ENCODE measurements around the gene MBTPS2.

Gene MBTPS2

DNA sequence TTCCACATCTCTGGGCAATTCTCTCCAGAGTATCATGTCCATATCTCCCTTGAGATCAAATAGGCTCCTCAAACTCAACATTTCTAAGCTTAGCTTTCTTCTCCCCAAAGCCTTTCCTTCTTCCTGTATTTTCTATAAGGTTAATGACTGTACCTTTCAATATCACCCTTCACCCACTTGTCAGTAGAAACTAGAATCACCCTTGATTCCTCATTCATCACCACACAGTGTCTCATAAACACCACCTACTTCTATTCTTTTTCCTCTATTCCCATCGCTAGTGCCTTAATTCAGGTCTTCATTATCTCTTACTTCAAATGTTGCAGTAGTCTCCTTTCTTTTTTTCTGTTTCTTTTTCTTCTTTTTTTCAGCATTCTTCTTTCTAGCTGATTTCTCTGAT, 72.8 kb downstream of the MBTPS2 start:
- WGBS, 2 donors (ENCODE audit: extremely low coverage in 2 of 2, insufficient read length in 2 of 2, insufficient replicate concordance in 1 of 2), result 83% methylated on average over 1 of the region's 1 CpG; no CpG with 5 or more reads in 1 of the 2 donors

GRCh38 chrX:21912989-21913388, 73.6 kb downstream of the MBTPS2 start:
- Histone ChIP-seq H2AFZ (ENCODE audit: low read length) (no peak overlapping the region), H4K91ac (ENCODE audit: low read depth, low read length, poor library complexity) (no peak overlapping the region), H2AK5ac (ENCODE audit: low read depth, low read length) (no peak overlapping the region), H2BK120ac (ENCODE audit: low read depth, low read length) (no peak overlapping the region), H3K18ac (ENCODE audit: low read length) (no peak overlapping the region), H3K4me2 (ENCODE audit: insufficient read depth, low read length, poor library complexity, severe bottlenecking) (no peak overlapping the region), H2BK5ac (ENCODE audit: low read length) (no peak overlapping the region), H3K27ac (replicated peaks; ENCODE audit: low read length) (no peak overlapping the region), H3K36me3 (replicated peaks in 1 of 2; ENCODE audit: control insufficient read depth in 2 of 2, insufficient read depth in 2 of 2, low read length in 2 of 2) (no peaks in the 10 kb centered on the region), H4K8ac (ENCODE audit: low read depth, low read length) (no peak overlapping the region), H2BK15ac (ENCODE audit: low read length) (no peak overlapping the region), H3K14ac (ENCODE audit: low read length) (no peak overlapping the region), H3K9ac (ENCODE audit: low read depth, low read length, poor library complexity) (no peak overlapping the region), H3K9me3 (replicated peaks in 1 of 2; ENCODE audit: control insufficient read depth in 2 of 2, insufficient read depth in 1 of 2, low read depth in 1 of 2, low read length in 2 of 2) (no peaks in the 10 kb centered on the region), H3K27me3 (ENCODE audit: control insufficient read depth in 3 of 3, insufficient read depth in 3 of 3, low read depth in 1 of 3, low read length in 3 of 3) (no peaks in the 10 kb centered on the region), H2BK12ac (ENCODE audit: low read length) (no peak overlapping the region), H3K4me3 (ENCODE audit: low read length in 2 of 2) (no peak overlapping the region), H3K79me1 (ENCODE audit: low read depth, low read length) (no peaks in the 10 kb centered on the region), H3K4ac (ENCODE audit: low read length) (no peak overlapping the region), H3K23ac (ENCODE audit: low read depth, low read length, poor library complexity) (no peak overlapping the region), H3K4me1 (ENCODE audit: control insufficient read depth in 2 of 2, insufficient read depth in 1 of 2, low read depth in 1 of 2, low read length in 2 of 2) (peaks cover 0 to 8% of the 10 kb centered on the region in 2 donors)
- no CpG with 5 or more reads among the region's 4 CpGs for WGBS, 2 donors (ENCODE audit: extremely low coverage in 2 of 2, insufficient read length in 2 of 2, insufficient replicate concordance in 1 of 2)
- no peak for DNase-seq (ENCODE audit: low spot score)

More for the DNA sequence above, 72.8 kb downstream of the MBTPS2 start:
- no peaks in the 10 kb centered on the region for H3K36me3 ChIP-seq (replicated peaks in 1 of 2; ENCODE audit: control insufficient read depth in 2 of 2, insufficient read depth in 2 of 2, low read length in 2 of 2)
- no peak for DNase-seq (ENCODE audit: low spot score)
- H2AFZ ChIP-seq (ENCODE audit: low read length), result no peak overlapping the region
- no peak overlapping the region for H3K4me3 ChIP-seq (ENCODE audit: low read length in 2 of 2)
- H3K4me1 ChIP-seq (ENCODE audit: control insufficient read depth in 2 of 2, insufficient read depth in 1 of 2, low read depth in 1 of 2, low read length in 2 of 2), result peaks cover 0 to 15% of the 10 kb centered on the region in 2 donors
- H3K23ac ChIP-seq (ENCODE audit: low read depth, low read length, poor library complexity), result no peak overlapping the region
- H2BK15ac ChIP-seq (ENCODE audit: low read length), result no peak overlapping the region
- H2AK5ac ChIP-seq (ENCODE audit: low read depth, low read length), result no peak overlapping the region
- H3K27ac ChIP-seq (replicated peaks; ENCODE audit: low read length), result no peak overlapping the region
- no peak overlapping the region for H4K91ac ChIP-seq (ENCODE audit: low read depth, low read length, poor library complexity)
- H3K9ac ChIP-seq (ENCODE audit: low read depth, low read length, poor library complexity), result no peak overlapping the region
- H3K18ac ChIP-seq (ENCODE audit: low read length), result no peak overlapping the region
- H3K4ac ChIP-seq (ENCODE audit: low read length), result no peak overlapping the region
- no peak overlapping the region for H2BK12ac ChIP-seq (ENCODE audit: low read length)
- no peaks in the 10 kb centered on the region for H3K79me1 ChIP-seq (ENCODE audit: low read depth, low read length)
- no peaks in the 10 kb centered on the region for H3K27me3 ChIP-seq (ENCODE audit: control insufficient read depth in 3 of 3, insufficient read depth in 3 of 3, low read depth in 1 of 3, low read length in 3 of 3)
- no peak overlapping the region for H3K4me2 ChIP-seq (ENCODE audit: insufficient read depth, low read length, poor library complexity, severe bottlenecking)
- H3K14ac ChIP-seq (ENCODE audit: low read length), result no peak overlapping the region
- H4K8ac ChIP-seq (ENCODE audit: low read depth, low read length), result no peak overlapping the region
- no peak overlapping the region for H2BK5ac ChIP-seq (ENCODE audit: low read length)
- no peaks in the 10 kb centered on the region for H3K9me3 ChIP-seq (replicated peaks in 1 of 2; ENCODE audit: control insufficient read depth in 2 of 2, insufficient read depth in 1 of 2, low read depth in 1 of 2, low read length in 2 of 2)
- H2BK120ac ChIP-seq (ENCODE audit: low read depth, low read length), result no peak overlapping the region

GRCh38 chrX:21926116-21926515, 86.7 kb downstream of the MBTPS2 start:
- Histone ChIP-seq H3K9ac (ENCODE audit: low read depth, low read length, poor library complexity) (no peak overlapping the region), H3K4me2 (ENCODE audit: insufficient read depth, low read length, poor library complexity, severe bottlenecking) (no peak overlapping the region), H2BK5ac (ENCODE audit: low read length) (no peak overlapping the region), H3K4ac (ENCODE audit: low read length) (no peak overlapping the region), H4K91ac (ENCODE audit: low read depth, low read length, poor library complexity) (no peak overlapping the region), H3K9me3 (replicated peaks in 1 of 2; ENCODE audit: control insufficient read depth in 2 of 2, insufficient read depth in 1 of 2, low read depth in 1 of 2, low read length in 2 of 2) (no peaks in the 10 kb centered on the region), H2BK120ac (ENCODE audit: low read depth, low read length) (no peak overlapping the region), H3K23ac (ENCODE audit: low read depth, low read length, poor library complexity) (no peak overlapping the region), H3K14ac (ENCODE audit: low read length) (no peak overlapping the region), H3K27ac (replicated peaks; ENCODE audit: low read length) (no peak overlapping the region), H3K79me1 (ENCODE audit: low read depth, low read length) (no peaks in the 10 kb centered on the region), H2AK5ac (ENCODE audit: low read depth, low read length) (no peak overlapping the region), H3K36me3 (replicated peaks in 1 of 2; ENCODE audit: control insufficient read depth in 2 of 2, insufficient read depth in 2 of 2, low read length in 2 of 2) (no peaks in the 10 kb centered on the region), H4K8ac (ENCODE audit: low read depth, low read length) (no peak overlapping the region), H2BK15ac (ENCODE audit: low read length) (no peak overlapping the region), H3K27me3 (ENCODE audit: control insufficient read depth in 3 of 3, insufficient read depth in 3 of 3, low read depth in 1 of 3, low read length in 3 of 3) (no peaks in the 10 kb centered on the region), H3K4me1 (ENCODE audit: control insufficient read depth in 2 of 2, insufficient read depth in 1 of 2, low read depth in 1 of 2, low read length in 2 of 2) (peaks cover 4 to 26% of the 10 kb centered on the region in 2 donors), H3K4me3 (ENCODE audit: low read length in 2 of 2) (no peak overlapping the region), H2BK12ac (ENCODE audit: low read length) (no peak overlapping the region), H3K18ac (ENCODE audit: low read length) (no peak overlapping the region), H2AFZ (ENCODE audit: low read length) (peak overlapping the region; percentile 33)
- no CpG with 5 or more reads among the region's 3 CpGs for WGBS, 2 donors (ENCODE audit: extremely low coverage in 2 of 2, insufficient read length in 2 of 2, insufficient replicate concordance in 1 of 2)
- DNase-seq (ENCODE audit: low spot score), result no peak

DNA sequence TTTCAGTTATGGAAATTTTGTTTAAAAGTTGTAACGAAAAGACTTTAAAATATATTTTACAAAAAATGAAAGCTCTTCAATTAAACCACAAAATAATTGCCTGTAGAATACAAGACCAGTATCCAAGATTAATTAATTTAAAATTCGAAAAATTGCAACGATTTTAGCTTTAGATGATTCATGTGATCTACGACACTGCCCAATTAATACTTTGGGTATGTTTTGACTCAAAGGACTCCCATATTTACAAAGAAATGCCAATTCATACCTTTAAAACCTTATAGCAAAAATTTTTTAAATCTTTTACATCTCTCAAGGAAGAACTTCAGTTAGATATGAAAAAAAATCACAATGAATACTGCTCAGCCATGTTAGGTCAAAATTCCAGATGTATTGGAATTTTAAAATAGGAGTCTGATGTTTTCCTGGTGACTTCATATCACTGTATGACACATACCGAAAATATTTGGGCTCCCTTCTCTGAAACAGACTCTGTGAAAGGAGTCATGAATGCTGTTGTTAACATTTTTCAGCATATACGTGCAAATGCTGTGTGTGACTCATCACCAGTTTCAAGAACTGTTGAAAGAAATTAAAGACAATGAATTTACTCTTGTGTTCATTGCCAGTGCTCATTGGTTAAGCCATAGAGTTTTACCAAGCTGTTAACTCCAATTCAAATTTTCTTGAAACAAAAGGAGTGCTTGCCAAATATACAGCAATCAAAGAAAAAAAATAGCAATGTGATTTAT, 87.3 kb downstream of the MBTPS2 start:
- H3K4me1 ChIP-seq (ENCODE audit: control insufficient read depth in 2 of 2, insufficient read depth in 1 of 2, low read depth in 1 of 2, low read length in 2 of 2), result peaks cover 4 to 27% of the 10 kb centered on the region in 2 donors

More for the DNA sequence above, 87.3 kb downstream of the MBTPS2 start:
- Histone ChIP-seq H3K79me1 (ENCODE audit: low read depth, low read length) (no peaks in the 10 kb centered on the region), H3K18ac (ENCODE audit: low read length) (no peak overlapping the region), H2BK120ac (ENCODE audit: low read depth, low read length) (no peak overlapping the region), H3K9ac (ENCODE audit: low read depth, low read length, poor library complexity) (no peak overlapping the region), H2BK12ac (ENCODE audit: low read length) (no peak overlapping the region), H3K14ac (ENCODE audit: low read length) (no peak overlapping the region), H4K8ac (ENCODE audit: low read depth, low read length) (no peak overlapping the region), H3K27ac (replicated peaks; ENCODE audit: low read length) (no peak overlapping the region), H3K4ac (ENCODE audit: low read length) (no peak overlapping the region), H2BK5ac (ENCODE audit: low read length) (no peak overlapping the region), H4K91ac (ENCODE audit: low read depth, low read length, poor library complexity) (no peak overlapping the region), H2AFZ (ENCODE audit: low read length) (peak overlapping the region; percentile 81), H2AK5ac (ENCODE audit: low read depth, low read length) (no peak overlapping the region), H3K4me3 (ENCODE audit: low read length in 2 of 2) (no peak overlapping the region), H3K4me2 (ENCODE audit: insufficient read depth, low read length, poor library complexity, severe bottlenecking) (no peak overlapping the region), H2BK15ac (ENCODE audit: low read length) (no peak overlapping the region), H3K27me3 (ENCODE audit: control insufficient read depth in 3 of 3, insufficient read depth in 3 of 3, low read depth in 1 of 3, low read length in 3 of 3) (no peaks in the 10 kb centered on the region), H3K36me3 (replicated peaks in 1 of 2; ENCODE audit: control insufficient read depth in 2 of 2, insufficient read depth in 2 of 2, low read length in 2 of 2) (no peaks in the 10 kb centered on the region), H3K9me3 (replicated peaks in 1 of 2; ENCODE audit: control insufficient read depth in 2 of 2, insufficient read depth in 1 of 2, low read depth in 1 of 2, low read length in 2 of 2) (no peaks in the 10 kb centered on the region), H3K23ac (ENCODE audit: low read depth, low read length, poor library complexity) (no peak overlapping the region)
- no CpG with 5 or more reads among the region's 6 CpGs for WGBS, 2 donors (ENCODE audit: extremely low coverage in 2 of 2, insufficient read length in 2 of 2, insufficient replicate concordance in 1 of 2)
- no peak for DNase-seq (ENCODE audit: low spot score)

All from neuronal stem cell (in vitro differentiated cells).